ENCODE measurements around the gene DCTN2.
"Not testable (repeated sequence)": the region's sequence is repeated elsewhere in the genome, so short reads cannot be mapped to it uniquely, and the experiment has no call there.

DCTN2 gene

DNA sequence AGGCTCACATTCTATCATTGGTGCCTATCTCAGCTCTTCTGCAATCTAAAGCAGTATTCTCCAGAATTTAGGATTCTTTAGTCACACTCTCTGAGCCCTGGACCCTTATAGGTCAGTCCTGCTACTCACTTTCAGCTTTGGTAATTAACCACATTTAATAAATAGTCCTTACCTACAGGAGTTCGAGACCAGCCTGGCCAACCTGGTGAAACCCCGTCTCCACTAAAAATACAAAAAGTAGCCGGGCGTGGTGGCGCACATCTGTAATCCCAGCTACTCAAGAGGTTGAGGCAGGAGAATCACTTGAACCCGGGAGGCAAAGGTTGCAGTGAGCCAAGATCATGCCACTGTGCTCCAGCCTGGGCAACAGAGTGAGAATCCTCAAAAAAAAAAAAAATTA is 33.3 kb downstream of the DCTN2 start:
- not testable (repeated sequence) for DNase-seq

- DNase-seq, result no peak
Observed at GRCh38 chr12:57513266-57513665, 33.7 kb downstream of the DCTN2 start.

DNA sequence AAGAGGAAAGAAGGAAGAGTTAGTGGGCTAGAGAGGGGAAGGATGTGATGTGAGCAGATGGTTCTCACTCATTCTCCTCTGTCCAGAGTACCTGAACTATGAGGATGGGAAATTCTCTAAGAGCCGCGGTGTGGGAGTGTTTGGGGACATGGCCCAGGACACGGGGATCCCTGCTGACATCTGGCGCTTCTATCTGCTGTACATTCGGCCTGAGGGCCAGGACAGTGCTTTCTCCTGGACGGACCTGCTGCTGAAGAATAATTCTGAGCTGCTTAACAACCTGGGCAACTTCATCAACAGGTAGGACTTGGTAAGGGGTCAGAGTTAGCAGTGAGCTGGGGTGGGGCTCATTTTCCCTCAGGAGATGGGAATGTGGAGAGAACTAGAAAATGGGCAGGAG is 34.3 kb downstream of the DCTN2 start:
- DNase-seq, result no peak

GRCh38 chr12:57511588-57512325 is 35.2 kb downstream of the DCTN2 start:
- DNase-seq, result no peak

GRCh38 chr12:57511161-57511560 is 35.8 kb downstream of the DCTN2 start:
- no peak for DNase-seq

GRCh38 chr12:57507796-57508195 is 39.2 kb downstream of the DCTN2 start:
- not testable (repeated sequence) for DNase-seq

DNA sequence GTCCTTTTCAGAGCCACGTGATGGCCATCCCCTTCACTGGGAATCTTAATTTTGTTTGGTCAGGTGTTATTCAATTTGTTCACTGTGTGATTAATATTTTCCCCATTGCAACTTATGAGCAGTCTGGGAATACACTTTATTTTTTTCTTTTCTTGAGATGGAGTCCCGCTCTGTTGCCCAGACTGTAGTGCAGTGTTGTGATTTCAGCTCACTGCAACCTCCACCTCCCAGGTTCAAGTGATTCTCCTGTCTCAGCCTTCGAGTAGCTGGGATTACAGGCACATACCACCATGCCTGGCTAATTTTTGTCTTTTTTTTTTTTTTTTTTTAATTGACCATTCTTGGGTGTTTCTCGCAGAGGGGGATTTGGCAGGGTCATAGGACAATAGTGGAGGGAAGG is 40.5 kb downstream of the DCTN2 start:
- not testable (repeated sequence) for DNase-seq

- DNase-seq, result not testable (repeated sequence)
Observed at GRCh38 chr12:57502311-57502969, 44.6 kb downstream of the DCTN2 start.

- no peak for DNase-seq
Observed at GRCh38 chr12:57500213-57500612, 46.8 kb downstream of the DCTN2 start.

- no peak for DNase-seq
Observed at GRCh38 chr12:57498571-57498970, 48.4 kb downstream of the DCTN2 start.

- no peak for DNase-seq
Observed at GRCh38 chr12:57498132-57498502, 48.9 kb downstream of the DCTN2 start.

- DNase-seq, result no peak
Observed at GRCh38 chr12:57497223-57498131, 49.5 kb downstream of the DCTN2 start.

DNA sequence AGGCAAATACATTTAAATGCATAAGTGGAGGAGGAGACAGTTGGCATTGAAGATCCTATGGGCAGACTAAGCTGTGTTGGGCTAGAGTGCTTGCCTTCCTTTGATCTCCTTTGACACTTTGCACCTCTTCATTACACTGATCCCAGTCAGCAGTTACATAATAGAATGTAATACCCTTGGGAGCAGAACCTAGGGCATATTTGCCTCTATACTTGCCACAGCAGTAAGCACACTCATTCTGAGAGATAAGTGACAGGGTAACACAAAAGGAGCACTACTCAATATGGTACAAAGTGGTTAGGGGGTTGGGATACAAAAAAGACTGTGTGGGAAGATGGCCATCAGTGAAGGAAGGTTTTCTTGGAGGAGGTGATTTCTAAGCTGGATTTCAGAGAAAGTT is 50.2 kb downstream of the DCTN2 start:
- no peak for DNase-seq

- not testable (repeated sequence) for DNase-seq
Observed at GRCh38 chr12:57495051-57495701, 51.8 kb downstream of the DCTN2 start.

DNA sequence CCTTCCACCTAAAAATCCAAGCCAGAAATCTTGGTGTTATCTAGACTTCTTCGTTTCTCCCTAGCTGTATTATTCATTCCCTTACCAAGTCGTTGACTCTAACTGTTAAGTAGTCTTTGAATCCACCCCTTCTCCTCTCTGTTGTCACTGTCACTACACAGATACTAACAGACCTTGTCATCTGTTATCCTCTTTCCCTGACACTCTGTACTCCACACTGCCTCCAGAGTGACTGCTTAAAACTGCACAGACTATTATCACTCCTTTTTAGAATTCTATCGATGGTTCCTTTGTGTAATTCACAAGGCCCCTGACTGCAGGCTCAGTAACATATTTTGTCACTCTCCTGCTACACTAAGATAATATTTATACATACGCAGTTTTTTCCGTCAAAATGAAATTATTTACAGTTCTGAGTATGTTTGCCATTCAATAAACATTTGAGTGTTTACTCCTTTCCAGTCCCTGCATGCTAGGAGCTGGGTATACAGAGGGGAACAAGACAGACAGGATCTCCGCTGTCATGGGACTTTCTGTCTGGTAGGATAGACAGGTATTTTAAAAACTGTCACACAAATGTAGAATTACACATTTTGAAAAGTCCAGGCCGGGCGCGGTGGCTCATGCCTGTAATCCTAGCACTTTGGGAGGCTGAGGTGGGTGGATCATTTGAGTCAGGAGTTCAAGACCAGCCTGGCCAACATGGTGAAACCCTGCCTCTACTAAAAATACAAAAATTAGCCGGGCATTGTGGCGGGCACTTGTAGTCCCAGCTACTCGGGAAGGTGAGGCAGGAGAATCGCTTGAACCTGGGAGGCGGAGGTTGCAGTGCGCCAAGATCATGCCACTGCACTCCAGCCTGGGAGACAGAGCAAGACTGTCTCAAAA is 55.4 kb downstream of the DCTN2 start:
- DNase-seq, result no peak

GRCh38 chr12:57490126-57490525 is 56.9 kb downstream of the DCTN2 start:
- DNase-seq, result no peak

GRCh38 chr12:57489157-57489641 is 57.8 kb downstream of the DCTN2 start:
- DNase-seq, result no peak

GRCh38 chr12:57488402-57489156 is 58.4 kb downstream of the DCTN2 start:
- no peak for DNase-seq

- DNase-seq, result peak; percentile 93 to 96
Observed at GRCh38 chr12:57487597-57488401, 59.2 kb downstream of the DCTN2 start, which contains the start of gene MARS1. Gene MARS1, plus strand, starts transcription at chr12:57488068. Its CDS starts 23 bp downstream, at chr12:57488091.

- no peak for DNase-seq
Observed at GRCh38 chr12:57487055-57487596, 59.9 kb downstream of the DCTN2 start.

All from CD4-positive, alpha-beta T cell treated with Interferon alpha-2 for 1 hour (primary cell).